Measurements from ENCODE around the gene ZNF831.

- TF ChIP-seq POLR2A (IDR thresholded peaks at IDR 0.05; ENCODE audit: low read depth, low read length) = no peak
- no peak for TF ChIP-seq POLR2AphosphoS5 (IDR thresholded peaks at IDR 0.05; ENCODE audit: low read depth, low read length)
These were observed 46.6 kb downstream of the ZNF831 start for GRCh38 chr20:59210186-59210585.

Measured in GM12891 (cell line).